CD4-positive, alpha-beta T cell treated with Interleukin-4 for 1 hour (primary cell): ENCODE data around the gene U2AF1.
A peak's percentile ranks its signal among the peaks of the same experiment; 100 is the strongest.
"Not testable (repeated sequence)": the region's sequence is repeated elsewhere in the genome, so short reads cannot be mapped to it uniquely, and the experiment has no call there.

Source experiments
- DNase-seq, 2 donors: peaks; one replicate each; pipeline ENCODE4 v3.0.0-alpha.2; 2020 to 2022

Gene U2AF1

GRCh38 chr21:43106965-43107793, at the start of gene U2AF1:
Gene U2AF1 (minus strand): TSS chr21:43107570. CDS start chr21:43107494, 76 bp downstream.
- DNase-seq = peak; percentile 76 to 90

- DNase-seq = not testable (repeated sequence)
Observed at GRCh38 chr21:43153601-43154000, 46.2 kb upstream of the U2AF1 start.

- DNase-seq = not testable (repeated sequence)
Observed at GRCh38 chr21:43149344-43149743, 42.0 kb upstream of the U2AF1 start.

GRCh38 chr21:43147999-43148398, 40.6 kb upstream of the U2AF1 start:
- DNase-seq = not testable (repeated sequence)

GRCh38 chr21:43146637-43147036, 39.3 kb upstream of the U2AF1 start:
- not testable (repeated sequence) for DNase-seq

GRCh38 chr21:43141407-43141806, 34.0 kb upstream of the U2AF1 start:
- not testable (repeated sequence) for DNase-seq

- DNase-seq = not testable (repeated sequence)
Observed at GRCh38 chr21:43138944-43139343, 31.6 kb upstream of the U2AF1 start.

- not testable (repeated sequence) for DNase-seq
Observed at GRCh38 chr21:43134520-43134919, 27.1 kb upstream of the U2AF1 start.

GRCh38 chr21:43130094-43130493, 22.7 kb upstream of the U2AF1 start:
- not testable (repeated sequence) for DNase-seq

- not testable (repeated sequence) for DNase-seq
Observed at GRCh38 chr21:43115956-43116355, 8.6 kb upstream of the U2AF1 start.

- not testable (repeated sequence) for DNase-seq
Observed at GRCh38 chr21:43114483-43114882, 7.1 kb upstream of the U2AF1 start.

- not testable (repeated sequence) for DNase-seq
Observed at GRCh38 chr21:43109006-43109405, 1.6 kb upstream of the U2AF1 start.

GRCh38 chr21:43108177-43108576, 807 bp upstream of the U2AF1 start:
- DNase-seq = not testable (repeated sequence)

- not testable (repeated sequence) for DNase-seq
Observed at GRCh38 chr21:43107794-43108137, 396 bp upstream of the U2AF1 start.

- DNase-seq = not testable (repeated sequence)
Observed at GRCh38 chr21:43104642-43105041, 2.7 kb downstream of the U2AF1 start.

GRCh38 chr21:43102281-43102680, 5.1 kb downstream of the U2AF1 start:
- not testable (repeated sequence) for DNase-seq

GRCh38 chr21:43101676-43102075, 5.7 kb downstream of the U2AF1 start:
- not testable (repeated sequence) for DNase-seq

GRCh38 chr21:43101000-43101399, 6.4 kb downstream of the U2AF1 start:
- DNase-seq = not testable (repeated sequence)

GRCh38 chr21:43091979-43092614, 15.3 kb downstream of the U2AF1 start:
- not testable (repeated sequence) for DNase-seq

- peak in 1 of 2 donors; percentile 11 for DNase-seq
Observed at GRCh38 chr21:43090947-43091346, 16.4 kb downstream of the U2AF1 start.

GRCh38 chr21:43089463-43089862, 17.9 kb downstream of the U2AF1 start:
- DNase-seq = not testable (repeated sequence)

- DNase-seq = not testable (repeated sequence)
Observed at GRCh38 chr21:43082587-43083300, 24.6 kb downstream of the U2AF1 start.

GRCh38 chr21:43076643-43077042, 30.7 kb downstream of the U2AF1 start:
- DNase-seq = not testable (repeated sequence)
